NCI-H1436 (cell line): Measurements from ENCODE around the gene GRHPR.
"Not testable (repeated sequence)": the region's sequence is repeated elsewhere in the genome, so short reads cannot be mapped to it uniquely, and the experiment has no call there.

ENCODE experiments used
- DNase-seq: peaks from one replicate; lab custom pipeline; 2025; lab: John Stamatoyannopoulos, UW

GRHPR gene

DNA sequence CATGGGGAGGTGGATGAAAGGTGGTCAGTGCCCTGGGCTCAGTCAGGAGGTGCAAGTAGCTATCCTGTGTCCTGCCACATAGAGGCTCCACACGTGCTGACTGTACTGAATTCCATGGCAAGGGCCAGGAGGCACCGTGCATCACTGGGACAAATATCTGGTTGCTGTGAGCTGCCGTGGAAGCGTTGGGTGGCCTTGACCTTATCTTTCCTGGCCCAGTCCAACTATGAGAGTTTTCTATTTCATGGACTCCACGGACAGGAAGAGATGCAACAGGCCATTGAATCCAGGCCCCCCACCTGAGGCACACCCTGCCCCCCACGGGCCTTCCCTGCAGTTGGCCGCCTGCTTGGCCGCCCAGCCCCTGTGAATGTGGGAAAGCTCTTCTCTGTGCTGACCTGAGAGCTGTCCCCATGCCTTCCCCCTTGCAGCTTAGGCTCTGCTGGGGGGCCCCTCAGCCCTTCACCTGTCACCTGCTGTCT lies 1.7 kb downstream of the GRHPR start:
- DNase-seq = no peak

GRCh38 chr9:37424686-37425297 lies 2.3 kb downstream of the GRHPR start:
- no peak for DNase-seq

DNA sequence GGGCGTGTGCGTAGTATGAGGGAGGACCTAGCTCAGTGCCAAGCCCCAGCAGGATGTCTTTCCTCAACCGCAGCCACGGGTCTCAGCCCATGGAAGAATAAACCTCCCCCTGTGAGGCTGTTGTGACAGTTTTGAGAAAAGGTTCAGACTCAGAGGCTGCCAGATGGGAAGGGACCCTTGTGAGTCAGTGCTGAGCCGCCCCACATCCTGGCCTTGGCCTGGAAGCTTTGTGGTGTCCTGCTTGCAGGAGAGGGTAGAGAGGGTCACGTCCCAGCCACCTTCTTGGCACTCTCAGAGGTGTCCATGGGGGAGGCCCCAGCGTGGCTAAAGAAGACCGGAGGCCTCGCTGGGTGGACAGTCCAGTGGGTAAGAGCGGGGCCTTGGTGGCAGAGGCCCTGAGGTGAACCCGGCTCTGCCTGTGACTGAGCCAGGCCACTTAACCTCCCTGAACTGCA lies 2.8 kb downstream of the GRHPR start:
- DNase-seq = no peak

GRCh38 chr9:37426431-37426830 lies 3.9 kb downstream of the GRHPR start:
- not testable (repeated sequence) for DNase-seq

- DNase-seq = no peak
Observed at GRCh38 chr9:37426846-37427245, 4.3 kb downstream of the GRHPR start.

DNA sequence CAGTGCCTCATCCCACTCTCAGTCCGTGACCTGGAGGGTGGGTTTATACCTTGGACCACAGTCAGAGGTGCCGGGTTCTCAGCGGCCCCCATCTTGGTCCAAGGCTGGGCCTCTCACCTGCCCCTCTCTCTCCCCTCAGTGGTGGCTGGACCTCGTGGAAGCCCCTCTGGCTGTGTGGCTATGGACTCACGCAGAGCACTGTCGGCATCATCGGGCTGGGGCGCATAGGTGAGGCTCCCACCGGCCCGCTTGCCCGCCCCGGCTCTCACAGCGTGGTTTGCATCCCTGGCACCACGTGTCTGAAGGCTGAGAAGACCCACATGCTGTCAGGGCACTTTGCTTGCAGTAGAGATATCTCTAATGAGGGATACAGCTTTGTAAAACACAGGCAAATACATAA lies 5.8 kb downstream of the GRHPR start:
- DNase-seq = no peak

DNA sequence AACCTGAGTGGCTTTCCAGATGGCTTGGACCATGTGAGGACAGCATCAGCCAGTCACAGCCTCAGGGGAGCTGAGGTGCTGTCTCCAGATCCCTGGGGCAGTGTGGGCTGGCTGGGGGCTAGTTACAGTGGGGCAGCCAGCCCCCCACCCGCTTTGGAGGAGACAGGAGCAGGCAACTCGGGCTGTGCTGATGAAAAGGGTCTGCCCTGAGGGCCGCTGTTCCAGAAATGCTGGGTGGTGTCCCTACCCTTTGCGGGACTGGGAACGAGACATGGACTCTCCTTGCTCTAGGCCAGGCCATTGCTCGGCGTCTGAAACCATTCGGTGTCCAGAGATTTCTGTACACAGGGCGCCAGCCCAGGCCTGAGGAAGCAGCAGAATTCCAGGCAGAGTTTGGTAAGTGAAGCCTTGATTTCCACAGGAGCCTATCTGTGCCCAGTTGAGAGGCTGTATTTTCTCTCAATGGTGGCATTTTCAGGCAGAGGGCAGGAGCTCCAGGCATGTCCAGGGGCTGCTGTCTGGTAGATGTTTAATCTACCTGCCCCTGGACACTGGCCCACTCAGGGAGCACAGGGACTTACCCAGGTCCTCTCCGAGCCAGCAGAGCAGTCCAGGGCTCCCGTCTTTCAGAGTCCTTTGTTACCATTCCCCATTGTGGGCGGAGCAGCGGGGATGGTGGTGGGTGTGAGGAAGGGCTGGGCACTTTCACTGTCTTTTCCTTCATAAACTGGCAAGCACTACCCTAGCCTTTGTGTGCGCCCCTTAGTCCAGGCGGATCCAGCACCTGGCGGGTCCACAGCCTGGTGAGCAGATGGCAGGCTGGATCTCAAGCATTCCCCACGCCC lies 7.2 kb downstream of the GRHPR start:
- DNase-seq = no peak

GRCh38 chr9:37430841-37431597 lies 8.5 kb downstream of the GRHPR start:
- no peak for DNase-seq

DNA sequence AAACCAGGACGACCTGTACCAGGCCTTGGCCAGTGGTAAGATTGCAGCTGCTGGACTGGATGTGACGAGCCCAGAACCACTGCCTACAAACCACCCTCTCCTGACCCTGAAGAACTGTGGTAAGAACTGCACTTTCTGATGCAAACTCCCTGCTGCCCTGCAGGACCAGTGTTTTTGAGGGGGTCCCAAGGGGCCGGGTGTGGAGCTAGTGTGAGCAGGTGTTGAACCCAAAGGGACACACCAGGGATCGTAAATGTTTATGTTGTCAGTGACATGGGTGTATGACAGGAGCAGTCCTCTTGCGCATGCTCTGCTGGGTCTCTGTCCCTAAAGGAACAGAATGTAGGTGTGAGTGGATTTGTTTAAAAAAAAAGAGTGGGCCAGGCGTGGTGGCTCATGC lies 9.5 kb downstream of the GRHPR start:
- DNase-seq = no peak

DNA sequence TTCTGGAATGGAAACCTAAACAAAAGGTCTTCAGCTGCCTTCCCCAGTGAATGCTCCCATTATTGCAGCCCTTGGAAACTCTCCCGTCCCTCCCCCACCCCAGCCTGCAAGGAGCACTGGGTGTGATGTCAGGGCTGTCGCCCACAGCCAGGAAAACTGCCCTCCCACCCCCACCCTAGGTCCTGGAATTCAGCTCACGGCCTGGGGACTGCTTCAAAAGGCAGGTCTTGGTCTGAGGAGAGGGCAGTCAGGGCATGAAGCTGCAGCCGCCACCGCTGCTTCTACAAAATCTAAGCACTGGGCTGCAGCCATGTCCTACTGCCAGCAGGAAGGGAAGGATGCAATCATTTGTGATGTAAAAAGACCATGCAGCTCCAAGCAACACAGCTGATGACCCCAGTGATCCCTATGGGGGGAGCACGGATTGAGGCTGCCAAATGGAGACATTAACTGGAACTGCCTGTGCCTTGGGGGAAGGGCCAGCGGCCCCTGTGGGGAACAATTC lies 11.4 kb downstream of the GRHPR start:
- DNase-seq = no peak

DNA sequence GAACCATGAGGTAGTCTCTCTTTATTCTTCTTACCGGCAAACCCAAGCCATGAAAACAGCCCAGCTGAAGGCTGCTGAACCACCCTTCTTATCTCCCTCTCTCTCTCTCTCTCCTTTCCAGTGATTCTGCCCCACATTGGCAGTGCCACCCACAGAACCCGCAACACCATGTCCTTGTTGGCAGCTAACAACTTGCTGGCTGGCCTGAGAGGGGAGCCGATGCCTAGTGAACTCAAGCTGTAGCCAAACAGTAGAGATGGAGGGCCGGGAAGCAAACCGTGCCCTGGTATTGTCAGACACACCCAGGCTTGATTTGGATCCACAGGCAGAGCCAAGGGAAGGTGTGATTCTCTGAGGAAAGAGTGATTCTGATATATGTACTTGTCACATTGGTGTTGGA lies 14.0 kb downstream of the GRHPR start:
- no peak for DNase-seq

DNA sequence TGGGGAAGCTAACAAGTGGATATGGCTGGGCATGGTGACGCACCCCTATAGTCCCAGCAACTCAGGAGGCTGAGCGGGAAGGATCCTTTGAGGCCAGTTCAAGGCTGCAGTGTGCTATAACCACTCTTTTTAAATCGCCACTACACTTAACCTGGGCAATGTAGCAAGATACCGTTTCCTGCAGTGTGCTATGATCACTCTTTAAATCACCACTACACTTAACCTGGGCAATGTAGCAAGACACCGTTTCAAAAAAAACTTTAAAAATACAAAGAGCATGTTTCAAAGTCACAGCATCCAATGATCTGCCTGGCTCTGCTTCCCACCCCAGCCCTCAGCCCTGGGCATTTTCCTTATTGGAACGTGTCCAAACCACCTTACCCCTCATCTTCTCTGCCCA lies 14.5 kb downstream of the GRHPR start:
- no peak for DNase-seq

DNA sequence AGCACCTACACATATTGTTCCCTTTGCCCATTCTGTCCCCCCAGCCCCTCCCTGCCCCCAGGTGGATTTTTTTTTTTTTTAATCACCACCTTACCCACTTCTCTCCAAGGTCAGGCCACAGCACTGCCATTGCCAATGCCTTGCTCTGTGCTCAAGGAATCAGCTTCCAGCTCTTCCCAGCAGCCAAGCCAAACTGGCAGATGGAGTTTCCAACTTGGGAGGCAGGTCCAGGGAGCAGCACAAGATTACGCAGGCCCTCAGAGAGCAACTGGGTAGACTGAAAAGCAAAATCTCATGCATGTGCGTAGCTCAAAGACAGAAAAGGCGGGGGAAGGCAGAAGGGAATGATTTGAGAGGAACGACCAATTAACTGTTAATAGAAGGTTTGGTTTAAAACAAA lies 15.1 kb downstream of the GRHPR start:
- no peak for DNase-seq

DNA sequence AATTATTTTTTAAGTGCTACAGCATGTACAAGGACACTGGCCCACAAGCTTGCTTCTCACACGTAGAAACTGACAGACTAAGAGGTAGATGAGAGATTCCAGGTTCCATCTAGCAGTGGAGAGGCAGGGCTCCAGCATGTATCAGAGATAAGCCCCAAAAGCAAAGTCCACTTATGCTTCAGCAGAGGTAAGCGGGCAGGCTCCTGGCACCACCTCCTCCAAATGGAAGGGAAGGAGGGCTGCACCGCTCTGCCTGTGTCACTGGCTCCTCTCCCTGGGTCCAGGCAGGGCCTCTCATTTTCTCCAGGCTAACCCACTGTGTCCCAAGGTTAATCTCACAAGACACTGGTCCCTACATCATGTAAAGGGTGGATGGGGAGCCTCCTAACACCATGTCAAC lies 15.9 kb downstream of the GRHPR start:
- DNase-seq = no peak

- DNase-seq = no peak
Observed at GRCh38 chr9:37441776-37442370, 19.4 kb downstream of the GRHPR start.

DNA sequence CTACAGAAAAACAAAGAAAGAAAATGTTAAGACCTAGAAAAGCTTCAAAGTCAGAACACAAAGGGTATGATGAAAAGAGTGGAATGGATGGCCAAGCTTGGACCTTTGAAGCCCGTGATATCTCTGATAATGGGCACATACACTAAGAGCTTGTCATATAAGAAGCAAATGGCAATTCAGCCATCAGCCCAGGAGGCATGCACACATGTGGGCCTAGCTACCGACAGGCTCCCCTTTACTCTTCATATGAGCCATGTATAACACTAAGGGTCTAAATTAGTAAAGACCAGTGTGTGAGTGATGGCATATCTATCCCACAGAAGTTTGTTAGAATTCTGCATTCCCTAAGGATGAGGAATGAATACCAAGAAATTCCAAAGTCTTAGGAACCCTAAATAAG lies 20.1 kb downstream of the GRHPR start:
- DNase-seq = no peak

DNA sequence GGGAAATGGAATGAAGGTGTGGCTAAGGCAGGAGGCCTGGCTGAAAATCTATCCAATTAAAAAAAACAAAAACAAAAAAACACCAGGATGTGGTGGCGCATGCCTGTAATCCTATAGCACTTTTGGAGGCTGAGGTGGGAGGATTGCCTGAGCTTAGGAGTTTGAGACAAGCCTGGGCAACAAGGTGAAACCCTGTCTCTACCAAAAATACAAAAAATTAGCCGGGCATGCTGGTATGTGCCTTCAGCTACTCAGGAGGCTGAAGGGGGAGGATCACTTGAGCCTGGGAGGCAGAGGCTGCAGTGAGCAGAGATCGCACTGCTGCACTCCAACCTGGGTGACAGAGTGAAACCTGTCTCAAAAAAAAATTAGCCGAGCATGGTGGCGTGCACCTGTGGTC lies 21.1 kb downstream of the GRHPR start:
- DNase-seq = no peak

- no peak for DNase-seq
Observed at GRCh38 chr9:37444890-37445289, 22.4 kb downstream of the GRHPR start.

DNA sequence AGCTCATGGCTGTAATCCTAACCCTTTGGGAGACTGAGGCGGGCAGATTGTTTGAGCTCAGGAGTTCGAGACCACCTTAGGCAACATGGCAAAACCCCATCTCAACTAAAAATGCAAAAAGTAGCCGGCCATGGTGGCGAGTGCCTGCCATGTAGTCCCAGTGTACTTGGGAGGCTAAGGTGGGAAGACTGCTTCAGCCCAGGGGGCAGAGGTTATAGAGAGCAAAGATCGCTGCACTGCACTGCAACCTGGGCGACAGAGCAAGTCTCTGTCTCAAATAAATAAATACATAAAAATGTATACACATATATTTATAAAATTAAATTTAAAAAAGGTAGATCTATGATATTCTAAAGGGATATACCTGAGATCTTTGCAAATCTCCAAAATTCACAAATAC lies 23.3 kb downstream of the GRHPR start:
- DNase-seq = no peak

DNA sequence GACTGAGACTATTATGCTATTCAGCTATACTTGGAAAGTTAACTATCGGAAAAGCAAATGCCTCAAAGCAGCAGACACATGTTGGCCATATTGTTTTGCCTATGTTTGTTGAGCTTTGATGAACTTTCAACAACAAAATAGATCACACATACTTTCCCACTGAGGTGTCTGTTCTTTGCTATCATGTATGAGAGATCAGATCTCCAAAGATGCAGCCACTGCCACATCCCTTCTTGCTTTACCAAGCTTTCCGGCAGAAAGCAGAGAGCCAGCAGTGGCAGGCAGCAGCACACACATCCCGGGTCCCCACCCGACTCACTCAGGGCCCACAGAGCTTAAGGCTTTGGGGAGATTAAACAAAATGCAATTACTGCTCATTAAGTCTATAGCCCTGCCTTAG lies 23.9 kb downstream of the GRHPR start:
- DNase-seq = no peak

DNA sequence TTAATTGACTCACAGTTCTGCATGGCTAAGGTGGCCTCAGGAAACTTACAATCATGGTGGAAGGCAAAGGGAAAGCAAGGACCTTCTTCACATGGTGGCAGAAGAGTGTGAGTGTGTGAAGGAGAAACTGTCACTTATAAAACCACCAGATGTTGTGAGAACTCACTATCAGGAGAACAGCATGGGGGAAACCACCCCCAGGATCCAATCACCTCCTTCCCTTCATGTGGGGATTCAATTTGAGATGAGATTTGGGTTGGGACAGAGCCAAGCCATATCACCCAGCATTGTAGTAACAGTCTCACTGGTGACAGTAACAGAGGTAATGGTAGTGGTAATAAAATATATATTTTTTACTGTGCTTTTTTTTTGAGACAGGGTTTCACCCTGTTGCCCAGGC lies 24.6 kb downstream of the GRHPR start:
- no peak for DNase-seq
